Right renal pelvis (tissue), 4 donors: ENCODE measurements around the gene KCTD21. TPM values are rescaled to one million over a fixed set of nuclear protein-coding genes. Genes with fewer than 3 reads are reported as not detected.

Source experiments
- DNase-seq, 4 donors: peaks; one replicate each; pipeline ENCODE4 v3.0.0-alpha.2; 2013; ENCODE audit warnings: low read depth in 4 of 4, low spot score in 3 of 4, missing footprints in 1 of 4
- polyA plus RNA-seq, 4 donors: library from polyadenylated mRNA; unstranded; fragments of 120-200 nt; gene quantifications; one replicate each; pipeline ENCODE4 v1.2.1, GENCODE V29; 2013; ENCODE audit not compliant: insufficient read length in 4 of 4

KCTD21 gene
- polyA plus RNA-seq, 4 donors, result 7.7 to 10.3 (median 9.5) TPM

GRCh38 chr11:78147807-78148206 is 40.6 kb downstream of the KCTD21 start:
- DNase-seq, result no peak

- no peak for DNase-seq
Measured at GRCh38 chr11:78145511-78146025, 42.9 kb downstream of the KCTD21 start.

- no peak for DNase-seq
Measured at GRCh38 chr11:78140392-78141077, 47.9 kb downstream of the KCTD21 start.

GRCh38 chr11:78139422-78140391 is 48.7 kb downstream of the KCTD21 start, which contains the start of gene ALG8:
TSS of gene ALG8 (minus strand) at chr11:78139626. CDS start at chr11:78139588, 38 bp downstream.
- peak; percentile 90 to 94 (median 91) for DNase-seq

GRCh38 chr11:78138694-78139421 is 49.6 kb downstream of the KCTD21 start:
- peak in 1 of 4 donors; percentile 11 for DNase-seq

- no peak for DNase-seq
Measured at GRCh38 chr11:78138291-78138690, 50.1 kb downstream of the KCTD21 start.

- no peak for DNase-seq
Measured at GRCh38 chr11:78132475-78132874, 56.0 kb downstream of the KCTD21 start.

GRCh38 chr11:78131956-78132355 is 56.5 kb downstream of the KCTD21 start:
- no peak for DNase-seq

- DNase-seq, result no peak
Measured at GRCh38 chr11:78127403-78127802, 61.0 kb downstream of the KCTD21 start.

Other genes starting within 250 kb of the KCTD21 start
- 10 to 100 TPM; 36.6 to 44.4 (median 39.6) TPM for gene INTS4, start 194.0 kb downstream of the KCTD21 start, polyA plus RNA-seq
- 10 to 100 TPM; 13.1 to 16.8 (median 14.6) TPM for gene KCTD14, start 165.3 kb downstream of the KCTD21 start, polyA plus RNA-seq
- gene THRSP, start 124.8 kb downstream of the KCTD21 start, polyA plus RNA-seq, result under 1 TPM; 0.22 to 0.63 (median 0.42) TPM
- gene NDUFC2, start 108.8 kb downstream of the KCTD21 start, polyA plus RNA-seq, result 100 to 1,000 TPM; 138 to 205 (median 167) TPM
- gene ALG8, start 49.0 kb downstream of the KCTD21 start, polyA plus RNA-seq, result 10 to 100 TPM; 58.9 to 72.5 (median 62.2) TPM
- gene USP35, start 293 bp upstream of the KCTD21 start, polyA plus RNA-seq, result 1 to 10 TPM; 4.6 to 6.7 (median 5.4) TPM
- 10 to 100 TPM; 17.4 to 20.1 (median 18.0) TPM for gene GAB2, start 229.2 kb upstream of the KCTD21 start, polyA plus RNA-seq